Prostate gland (tissue), 2 donors: Measurements from ENCODE around the gene ASTL.

Source experiments
- POLR2A ChIP-seq: fragments of 450-650 bp; IDR thresholded peaks from one replicate; pipeline ENCODE4 v1.6.1; 2016; ENCODE audit warnings: antibody characterized with exemption, mild to moderate bottlenecking
- POLR2AphosphoS5 ChIP-seq: sonication (generic); formaldehyde crosslinking; IDR thresholded peaks from one replicate; pipeline ENCODE4 v1.6.1; 2017; ENCODE audit warnings: antibody characterized with exemption
- TF ChIP-seq, protein P1 (sequence below), 4 experiments: fragments of 200-600 bp in 2 of 4; fragments of 450-650 bp in 2 of 4; sonication (generic) in 2 of 4; IDR thresholded peaks; 1 replicate in 3 of 4; 2 replicates in 1 of 4; pipeline ENCODE4 v1.5.1; 2016 to 2019; ENCODE audit warnings: antibody characterized with exemption in 4 of 4, mild to moderate bottlenecking in 2 of 4, moderate library complexity in 2 of 4

GRCh38 chr2:96143231-96143847 lies 5.0 kb upstream of the ASTL start:
- no peak for TF ChIP-seq POLR2A
- TF ChIP-seq POLR2AphosphoS5 = no peak
- TF ChIP-seq, protein P1, sequence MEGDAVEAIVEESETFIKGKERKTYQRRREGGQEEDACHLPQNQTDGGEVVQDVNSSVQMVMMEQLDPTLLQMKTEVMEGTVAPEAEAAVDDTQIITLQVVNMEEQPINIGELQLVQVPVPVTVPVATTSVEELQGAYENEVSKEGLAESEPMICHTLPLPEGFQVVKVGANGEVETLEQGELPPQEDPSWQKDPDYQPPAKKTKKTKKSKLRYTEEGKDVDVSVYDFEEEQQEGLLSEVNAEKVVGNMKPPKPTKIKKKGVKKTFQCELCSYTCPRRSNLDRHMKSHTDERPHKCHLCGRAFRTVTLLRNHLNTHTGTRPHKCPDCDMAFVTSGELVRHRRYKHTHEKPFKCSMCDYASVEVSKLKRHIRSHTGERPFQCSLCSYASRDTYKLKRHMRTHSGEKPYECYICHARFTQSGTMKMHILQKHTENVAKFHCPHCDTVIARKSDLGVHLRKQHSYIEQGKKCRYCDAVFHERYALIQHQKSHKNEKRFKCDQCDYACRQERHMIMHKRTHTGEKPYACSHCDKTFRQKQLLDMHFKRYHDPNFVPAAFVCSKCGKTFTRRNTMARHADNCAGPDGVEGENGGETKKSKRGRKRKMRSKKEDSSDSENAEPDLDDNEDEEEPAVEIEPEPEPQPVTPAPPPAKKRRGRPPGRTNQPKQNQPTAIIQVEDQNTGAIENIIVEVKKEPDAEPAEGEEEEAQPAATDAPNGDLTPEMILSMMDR (IDR thresholded peaks at IDR 0.05) = no peak
